Lower leg skin (tissue), 4 donors: Measurements from ENCODE around the gene RLBP1. TPM values are rescaled to one million over a fixed set of nuclear protein-coding genes. Genes with fewer than 3 reads are reported as not detected.
"Not testable (repeated sequence)": the region's sequence is repeated elsewhere in the genome, so short reads cannot be mapped to it uniquely, and the experiment has no call there.

Source experiments
- DNase-seq, 2 donors: peaks; one replicate each; pipeline ENCODE4 v3.0.0-alpha.2; 2019; ENCODE audit warnings: low spot score in 2 of 2
- H3K4me3 ChIP-seq: fragments of 200-600 bp; sonication (generic); 2 replicates; pipeline ENCODE4 v1.5.1; 2017; ENCODE audit warnings: mild to moderate bottlenecking, low read depth; ENCODE audit not compliant: poor library complexity, severe bottlenecking
- CTCF ChIP-seq, 3 donors: fragments of 450-650 bp; IDR thresholded peaks; one replicate each; pipeline ENCODE4 v1.5.1; 2016; ENCODE audit warnings: antibody characterized with exemption in 3 of 3, mild to moderate bottlenecking in 3 of 3, moderate library complexity in 2 of 3
- POLR2A ChIP-seq, 2 donors: fragments of 450-650 bp; IDR thresholded peaks; one replicate each; pipeline ENCODE4 v1.6.1; 2016 to 2017; ENCODE audit warnings: antibody characterized with exemption in 2 of 2, mild to moderate bottlenecking in 1 of 2, moderate library complexity in 1 of 2
- WGBS, 2 donors: methylation state at CpG; one replicate each; pipeline ENCODE4 v1.1.5; 2018; 5-methylcytosine and 5-hydroxymethylcytosine counted together
- intact Hi-C: fragments of 100-400 bp; cut with DNase I; formaldehyde crosslinking; loops from one replicate; pipeline ENCODE4 v1.15.0; 2023; ENCODE audit warnings: low total_unique reads
- total RNA-seq, 4 donors: library from RNA; depleted of rRNA; stranded (reverse); fragments of >200 nt; gene quantifications; one replicate each; pipeline ENCODE4 v1.1.0, GENCODE V29; 2016

RLBP1 gene
- total RNA-seq, 4 donors from 2014 or later = not detected

DNA sequence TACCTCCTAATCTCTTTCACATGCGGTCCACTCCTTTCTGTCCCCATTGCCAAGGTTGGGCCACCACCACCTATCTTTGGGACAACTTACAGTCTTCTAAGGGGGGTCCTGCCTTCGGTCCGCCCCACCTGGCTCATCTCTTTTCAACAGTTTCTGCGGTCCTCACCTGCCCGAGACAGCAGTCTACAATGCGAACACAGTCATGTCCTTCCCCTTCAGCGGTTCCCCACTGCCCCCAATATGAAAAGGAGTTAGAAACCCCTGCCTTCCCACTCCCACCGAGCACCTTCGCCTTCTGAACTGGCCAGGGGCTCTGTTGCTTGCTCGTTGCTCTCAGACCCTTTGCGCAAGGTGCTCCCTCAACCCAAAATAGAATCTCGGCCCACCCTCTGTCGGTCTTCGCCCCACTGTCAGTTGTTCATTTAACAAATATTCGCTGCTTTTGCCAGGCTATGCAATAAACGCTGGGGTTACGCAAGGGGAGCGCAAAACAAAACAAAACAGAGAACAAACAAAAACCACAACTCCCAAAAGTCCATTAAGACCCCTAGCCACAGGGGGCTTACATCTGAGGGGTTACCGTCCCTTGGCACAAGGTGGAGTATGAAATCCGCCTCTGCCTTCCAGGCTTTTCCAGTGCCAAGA, 21.8 kb upstream of the RLBP1 start:
- WGBS, 2 donors = 26 to 28% methylated on average over 20 of the region's 20 CpGs
- peak overlapping the region; percentile 68 for H3K4me3 ChIP-seq
- intact Hi-C loops = no loop called here
- peak in 1 of 2 donors; percentile 37 for DNase-seq
- TF ChIP-seq POLR2A (IDR thresholded peaks at IDR 0.05) = no peak
- TF ChIP-seq CTCF (IDR thresholded peaks at IDR 0.05) = no peak

- H3K4me3 ChIP-seq, DNase-seq, intact Hi-C loops: not testable (repeated sequence)
- 80 to 81% methylated on average over 12 of the region's 12 CpGs for WGBS, 2 donors
Observed at GRCh38 chr15:89239883-89240810, 18.8 kb upstream of the RLBP1 start.

DNA sequence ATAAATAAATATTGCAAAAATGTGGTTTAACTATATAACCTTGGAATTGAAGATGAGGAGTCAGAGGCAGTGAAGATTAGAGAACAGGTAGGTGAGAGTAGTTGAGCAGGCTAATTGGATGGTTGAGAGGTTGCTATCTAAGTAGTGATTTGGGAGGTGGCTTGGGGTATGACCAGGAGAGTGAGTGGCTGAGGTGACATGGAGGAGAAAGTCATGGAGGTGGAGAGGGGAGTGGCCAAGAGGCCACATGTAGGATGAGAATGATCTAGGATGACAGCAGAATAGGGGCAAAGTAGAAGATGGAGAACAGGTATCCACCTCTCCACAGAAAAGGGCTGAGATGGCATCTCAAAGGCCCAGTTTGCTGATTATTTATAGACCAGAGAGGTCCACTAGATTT, 10.5 kb upstream of the RLBP1 start:
- intact Hi-C loops = no loop called here
- DNase-seq = peak in 1 of 2 donors; percentile 26
- TF ChIP-seq CTCF (IDR thresholded peaks at IDR 0.05) = no peak
- TF ChIP-seq POLR2A (IDR thresholded peaks at IDR 0.05) = no peak
- H3K4me3 ChIP-seq = no peak overlapping the region

- TF ChIP-seq POLR2A (IDR thresholded peaks at IDR 0.05) (no peak), CTCF (IDR thresholded peaks at IDR 0.05) (no peak)
- 66 to 67% methylated on average over 5 of the region's 5 CpGs for WGBS, 2 donors
- peak in 1 of 2 donors; percentile 60 for DNase-seq
- intact Hi-C loops = no loop called here
- H3K4me3 ChIP-seq = no peak overlapping the region
Observed at GRCh38 chr15:89230277-89230676, 8.9 kb upstream of the RLBP1 start.

DNA sequence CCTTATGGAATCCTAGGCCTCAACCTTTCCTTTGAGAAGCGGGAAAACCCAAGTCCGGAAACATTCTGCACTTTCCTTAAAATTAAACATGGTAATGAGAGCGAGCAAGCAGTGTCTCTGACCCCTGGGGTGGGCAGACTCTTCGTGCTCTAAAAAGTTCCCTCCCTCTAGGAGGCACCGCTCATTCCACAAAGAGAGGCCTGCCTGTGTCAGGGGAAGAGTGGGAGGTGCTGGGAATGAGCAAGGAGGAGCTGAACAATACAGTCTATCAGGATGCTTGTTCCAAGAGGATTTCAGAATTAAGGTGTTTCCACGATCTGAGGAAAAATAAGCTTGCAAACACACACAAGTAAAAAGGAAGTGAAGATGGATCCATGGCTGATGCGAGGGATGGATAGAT, 6.0 kb upstream of the RLBP1 start:
- DNase-seq = no peak
- WGBS, 2 donors = 78 to 86% methylated on average over 7 of the region's 7 CpGs
- intact Hi-C loops = no loop called here
- TF ChIP-seq CTCF (IDR thresholded peaks at IDR 0.05) (no peak), POLR2A (IDR thresholded peaks at IDR 0.05) (no peak)
- H3K4me3 ChIP-seq = no peak overlapping the region
